BE2C (cell line): ENCODE data around the gene TOX3.

Source experiments
- DNase-seq: peaks from one replicate; pipeline ENCODE4 v3.0.0-alpha.2; 2020
- H3K27me3 ChIP-seq: fragments of 250-450 bp; sonication (Bioruptor Pico); 2 replicates; pipeline ENCODE4 v1.5.1; 2020; ENCODE audit warnings: mild to moderate bottlenecking
- H3K36me3 ChIP-seq: fragments of 250-450 bp; sonication (Bioruptor Pico); 2 replicates; pipeline ENCODE4 v1.5.1; 2020; ENCODE audit warnings: mild to moderate bottlenecking
- H3K4me1 ChIP-seq: fragments of 250-450 bp; sonication (Bioruptor Pico); 2 replicates; pipeline ENCODE4 v1.5.1; 2020
- H3K4me3 ChIP-seq: 2 replicates; pipeline ENCODE4 v1.5.1; 2011; ENCODE audit warnings: low read depth, low read length
- H3K9me3 ChIP-seq: fragments of 250-450 bp; sonication (Bioruptor Pico); 2 replicates; pipeline ENCODE4 v1.5.1; 2020
- TF ChIP-seq, protein P1 (sequence below): IDR thresholded peaks from 2 replicates; pipeline ENCODE4 v1.5.1; 2012; ENCODE audit warnings: mild to moderate bottlenecking, low read depth, low read length

The TOX3 gene

DNA sequence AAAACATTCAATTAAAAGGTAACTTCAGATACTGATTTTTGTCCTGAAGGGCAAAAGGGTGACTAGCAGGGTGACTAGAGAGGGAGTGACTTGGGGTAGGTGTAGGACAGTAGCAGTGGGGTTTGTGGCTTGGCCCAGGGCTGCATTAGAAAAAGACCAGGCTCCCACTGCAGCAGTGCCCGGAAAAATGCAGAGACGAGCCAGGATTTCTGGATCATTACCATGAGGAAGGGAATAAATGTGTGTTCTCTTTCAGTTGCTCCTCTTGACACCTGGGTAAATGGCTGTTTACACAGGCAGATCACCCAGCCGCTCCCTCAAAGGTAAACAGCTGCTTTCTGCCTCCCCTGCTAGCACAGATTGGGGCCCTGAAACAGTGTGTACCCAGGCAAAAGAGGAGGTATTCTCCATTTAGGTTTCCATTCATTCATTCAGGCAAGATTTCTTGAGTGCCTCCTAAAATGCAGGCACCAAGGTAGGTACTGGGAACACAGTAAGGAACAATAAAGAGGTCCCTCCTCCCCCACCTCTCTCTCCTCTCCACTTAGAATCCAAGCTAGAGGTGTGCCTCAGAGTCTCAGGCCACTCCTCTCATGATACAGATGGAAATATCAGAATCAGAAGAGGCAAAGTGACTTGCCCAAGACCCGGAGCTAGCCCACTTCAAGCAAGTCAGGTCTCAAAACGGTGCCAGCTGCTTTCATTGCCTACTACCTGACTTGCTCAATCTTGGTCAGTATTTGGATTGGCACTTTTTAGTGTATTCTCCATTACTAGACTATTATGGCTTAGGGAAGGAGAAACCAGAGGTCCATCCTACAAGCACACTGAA is 15.2 kb upstream of the TOX3 start:
- no peak for DNase-seq
- TF ChIP-seq, protein P1, sequence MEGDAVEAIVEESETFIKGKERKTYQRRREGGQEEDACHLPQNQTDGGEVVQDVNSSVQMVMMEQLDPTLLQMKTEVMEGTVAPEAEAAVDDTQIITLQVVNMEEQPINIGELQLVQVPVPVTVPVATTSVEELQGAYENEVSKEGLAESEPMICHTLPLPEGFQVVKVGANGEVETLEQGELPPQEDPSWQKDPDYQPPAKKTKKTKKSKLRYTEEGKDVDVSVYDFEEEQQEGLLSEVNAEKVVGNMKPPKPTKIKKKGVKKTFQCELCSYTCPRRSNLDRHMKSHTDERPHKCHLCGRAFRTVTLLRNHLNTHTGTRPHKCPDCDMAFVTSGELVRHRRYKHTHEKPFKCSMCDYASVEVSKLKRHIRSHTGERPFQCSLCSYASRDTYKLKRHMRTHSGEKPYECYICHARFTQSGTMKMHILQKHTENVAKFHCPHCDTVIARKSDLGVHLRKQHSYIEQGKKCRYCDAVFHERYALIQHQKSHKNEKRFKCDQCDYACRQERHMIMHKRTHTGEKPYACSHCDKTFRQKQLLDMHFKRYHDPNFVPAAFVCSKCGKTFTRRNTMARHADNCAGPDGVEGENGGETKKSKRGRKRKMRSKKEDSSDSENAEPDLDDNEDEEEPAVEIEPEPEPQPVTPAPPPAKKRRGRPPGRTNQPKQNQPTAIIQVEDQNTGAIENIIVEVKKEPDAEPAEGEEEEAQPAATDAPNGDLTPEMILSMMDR: no peak

DNA sequence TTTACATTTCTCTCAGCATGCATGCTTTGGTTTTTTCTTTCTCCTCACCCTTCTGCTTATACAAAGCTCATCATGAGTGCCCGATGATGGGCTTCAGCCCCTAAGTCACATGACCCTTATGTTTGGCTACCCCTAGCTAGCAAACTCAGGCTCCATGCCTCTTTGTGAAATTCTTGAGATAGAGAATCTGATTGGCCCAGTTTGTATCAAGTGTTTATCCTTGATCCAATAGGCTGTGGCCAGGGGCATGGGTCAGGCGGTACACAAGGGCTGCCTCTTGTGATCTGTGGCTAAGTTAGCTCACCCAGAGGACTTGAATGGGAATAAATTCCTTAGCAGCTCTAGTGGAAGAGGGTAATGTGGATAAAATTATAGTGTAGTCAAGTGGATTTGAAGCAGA is 11.5 kb upstream of the TOX3 start:
- Histone ChIP-seq H3K4me1 (no peaks in the 10 kb centered on the region), H3K36me3 (no peaks in the 10 kb centered on the region), H3K4me3 (no peak overlapping the region), H3K27me3 (no peaks in the 10 kb centered on the region), H3K9me3 (no peaks in the 10 kb centered on the region)
- TF ChIP-seq, protein P1: no peak
- DNase-seq: no peak

More for the DNA sequence above, 15.2 kb upstream of the TOX3 start:
- no peak overlapping the region for H3K4me3 ChIP-seq
- H3K36me3 ChIP-seq: no peaks in the 10 kb centered on the region
- H3K9me3 ChIP-seq: no peaks in the 10 kb centered on the region
- no peaks in the 10 kb centered on the region for H3K27me3 ChIP-seq
- H3K4me1 ChIP-seq: no peaks in the 10 kb centered on the region

DNA sequence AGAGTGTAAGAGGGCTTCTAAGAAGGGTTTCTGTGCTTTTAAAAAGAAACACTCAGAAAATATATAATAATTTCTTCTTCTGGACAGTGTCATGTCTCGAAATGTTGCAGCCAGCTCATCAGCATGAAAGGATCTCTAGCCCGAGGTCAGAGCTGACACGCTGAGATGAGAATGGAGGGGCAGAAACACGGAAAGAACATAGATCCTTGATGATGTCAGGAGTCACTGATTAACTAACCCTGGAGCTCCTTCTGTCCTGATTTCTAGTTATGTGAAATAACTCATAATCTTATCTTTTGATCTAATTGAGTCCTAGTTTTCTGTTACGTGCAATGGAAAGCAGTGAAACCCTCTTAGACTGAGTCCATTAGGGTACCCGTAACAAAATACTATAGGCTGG is 10.3 kb upstream of the TOX3 start:
- Histone ChIP-seq H3K4me1 (no peaks in the 10 kb centered on the region), H3K27me3 (no peaks in the 10 kb centered on the region), H3K9me3 (no peaks in the 10 kb centered on the region), H3K36me3 (no peaks in the 10 kb centered on the region), H3K4me3 (no peak overlapping the region)
- TF ChIP-seq, protein P1: no peak
- no peak for DNase-seq

DNA sequence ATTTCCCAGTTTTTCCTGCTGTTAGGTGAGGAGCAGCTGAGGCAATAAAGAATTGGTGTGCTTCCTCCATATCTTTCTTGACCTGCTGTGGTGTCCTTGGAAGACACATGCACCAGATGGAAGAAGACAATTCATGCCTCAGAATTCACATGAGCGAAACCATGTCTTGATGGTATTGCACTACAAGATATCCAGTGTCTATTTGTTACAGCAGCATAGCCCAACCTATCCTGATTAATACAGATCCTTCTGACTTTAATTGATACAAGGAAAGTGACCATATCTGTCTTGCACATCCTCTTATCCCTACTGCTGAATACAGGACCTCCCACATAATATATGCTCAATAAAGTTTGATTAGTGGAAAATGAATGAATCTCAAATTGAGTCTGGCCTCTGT is 9.1 kb upstream of the TOX3 start:
- H3K4me1 ChIP-seq: no peaks in the 10 kb centered on the region
- H3K4me3 ChIP-seq: no peak overlapping the region
- TF ChIP-seq, protein P1: no peak
- no peaks in the 10 kb centered on the region for H3K36me3 ChIP-seq
- H3K9me3 ChIP-seq: no peaks in the 10 kb centered on the region
- no peak for DNase-seq
- H3K27me3 ChIP-seq: no peaks in the 10 kb centered on the region

DNA sequence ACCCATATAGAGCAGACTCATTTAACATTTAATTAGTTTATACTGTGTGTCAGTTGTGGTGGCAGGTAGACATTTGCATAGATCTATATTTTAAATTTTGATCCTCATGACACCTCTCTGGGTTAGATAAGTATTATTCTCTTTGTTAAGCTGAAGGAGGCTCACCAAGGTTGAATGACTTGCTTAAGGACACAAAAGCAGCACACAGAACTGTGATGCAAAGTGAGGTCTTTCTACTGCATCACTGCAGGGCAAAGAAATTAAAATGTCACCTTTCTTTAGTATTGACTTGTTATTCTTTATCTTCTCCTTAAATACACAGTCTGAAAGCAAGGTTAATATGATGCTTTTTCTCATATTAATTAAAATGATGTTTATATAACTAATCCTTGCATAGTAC is 8.6 kb upstream of the TOX3 start:
- no peak for DNase-seq
- H3K27me3 ChIP-seq: no peaks in the 10 kb centered on the region; the same call in 1 of the 2 replicates
- TF ChIP-seq, protein P1: no peak
- H3K36me3 ChIP-seq: no peaks in the 10 kb centered on the region
- no peak overlapping the region for H3K4me3 ChIP-seq
- no peaks in the 10 kb centered on the region for H3K9me3 ChIP-seq
- H3K4me1 ChIP-seq: no peaks in the 10 kb centered on the region

DNA sequence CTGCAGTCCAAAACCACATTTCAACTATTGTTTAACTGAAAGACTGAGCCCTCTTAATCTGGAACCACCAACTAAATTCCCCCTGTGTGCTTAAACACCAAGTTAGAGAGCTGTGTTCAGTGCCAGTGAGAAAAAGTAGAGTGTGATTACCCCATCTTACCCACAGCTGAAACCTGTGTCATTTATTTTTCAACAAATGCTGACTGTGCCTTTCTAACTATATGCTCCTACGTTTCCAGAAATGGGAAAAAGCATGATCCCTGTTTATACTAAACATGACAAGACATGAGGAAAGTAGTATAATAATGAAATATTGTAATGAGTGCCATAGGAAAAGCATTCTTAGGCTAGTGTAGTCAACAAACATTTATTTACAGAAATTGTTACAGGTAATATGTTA is 7.4 kb upstream of the TOX3 start:
- Histone ChIP-seq H3K4me1 (no peaks in the 10 kb centered on the region), H3K9me3 (no peaks in the 10 kb centered on the region), H3K27me3 (peaks cover 7% of the 10 kb centered on the region; the same call in 1 of the 2 replicates), H3K36me3 (no peaks in the 10 kb centered on the region), H3K4me3 (no peak overlapping the region)
- no peak for DNase-seq
- TF ChIP-seq, protein P1: no peak
